DMS79 (cell line): ENCODE results near the gene IL17B.

Source experiments
- DNase-seq: peaks from one replicate; lab custom pipeline; 2025; lab: John Stamatoyannopoulos, UW

Gene IL17B

GRCh38 chr5:149357370-149358293, 21.5 kb downstream of the IL17B start, which contains the start of gene PCYOX1L:
Gene PCYOX1L (plus strand): TSS chr5:149358046. CDS start chr5:149358069, 23 bp downstream.
- DNase-seq, result peak; percentile 83

GRCh38 chr5:149356391-149356790, 22.7 kb downstream of the IL17B start:
- DNase-seq, result no peak

DNA sequence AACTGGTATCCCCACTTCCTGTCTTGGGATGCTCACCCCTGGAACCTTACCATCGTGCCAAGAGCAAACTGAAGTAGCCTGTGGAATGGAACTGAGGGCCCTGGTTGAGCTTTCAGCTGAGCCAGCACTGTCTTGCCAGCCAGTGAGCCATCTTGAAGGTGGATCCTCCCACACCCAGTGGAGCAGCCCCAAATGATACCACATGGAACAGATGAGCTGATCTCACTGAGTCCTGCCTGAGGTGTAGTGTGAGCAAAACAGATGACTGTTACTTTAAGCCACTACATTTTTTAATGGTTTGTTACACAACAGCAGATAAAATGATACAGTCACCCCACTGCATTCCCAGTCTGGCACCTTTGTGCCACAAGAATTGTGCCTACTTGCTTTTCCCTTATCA, 23.4 kb downstream of the IL17B start:
- DNase-seq, result no peak

- no peak for DNase-seq
These were observed 25.2 kb downstream of the IL17B start for GRCh38 chr5:149353911-149354310.

GRCh38 chr5:149352169-149352568, 26.9 kb downstream of the IL17B start:
- no peak for DNase-seq

DNA sequence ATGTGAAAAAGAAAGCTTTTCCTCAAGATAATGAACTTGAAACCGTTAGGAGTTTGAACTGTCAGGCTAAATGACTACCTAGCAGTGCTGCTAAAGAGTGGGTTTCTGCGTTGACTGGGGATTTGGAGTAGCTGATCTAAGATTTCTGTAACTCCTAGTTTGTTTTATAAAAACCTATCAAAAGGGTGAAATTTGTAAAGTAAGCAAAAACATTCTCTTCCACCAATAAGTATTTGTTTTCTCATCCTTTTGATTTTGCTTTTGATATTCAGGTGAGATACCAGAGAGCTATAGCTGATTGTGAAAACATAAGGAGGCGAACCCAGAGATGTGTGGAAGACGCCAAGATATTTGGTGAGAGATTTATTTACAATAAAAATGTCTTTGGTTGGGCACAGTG, 29.7 kb downstream of the IL17B start:
- DNase-seq, result no peak

- DNase-seq, result no peak
These were observed 30.6 kb downstream of the IL17B start for GRCh38 chr5:149348518-149348917.

- DNase-seq, result no peak
These were observed 33.2 kb downstream of the IL17B start for GRCh38 chr5:149345892-149346222.

DNA sequence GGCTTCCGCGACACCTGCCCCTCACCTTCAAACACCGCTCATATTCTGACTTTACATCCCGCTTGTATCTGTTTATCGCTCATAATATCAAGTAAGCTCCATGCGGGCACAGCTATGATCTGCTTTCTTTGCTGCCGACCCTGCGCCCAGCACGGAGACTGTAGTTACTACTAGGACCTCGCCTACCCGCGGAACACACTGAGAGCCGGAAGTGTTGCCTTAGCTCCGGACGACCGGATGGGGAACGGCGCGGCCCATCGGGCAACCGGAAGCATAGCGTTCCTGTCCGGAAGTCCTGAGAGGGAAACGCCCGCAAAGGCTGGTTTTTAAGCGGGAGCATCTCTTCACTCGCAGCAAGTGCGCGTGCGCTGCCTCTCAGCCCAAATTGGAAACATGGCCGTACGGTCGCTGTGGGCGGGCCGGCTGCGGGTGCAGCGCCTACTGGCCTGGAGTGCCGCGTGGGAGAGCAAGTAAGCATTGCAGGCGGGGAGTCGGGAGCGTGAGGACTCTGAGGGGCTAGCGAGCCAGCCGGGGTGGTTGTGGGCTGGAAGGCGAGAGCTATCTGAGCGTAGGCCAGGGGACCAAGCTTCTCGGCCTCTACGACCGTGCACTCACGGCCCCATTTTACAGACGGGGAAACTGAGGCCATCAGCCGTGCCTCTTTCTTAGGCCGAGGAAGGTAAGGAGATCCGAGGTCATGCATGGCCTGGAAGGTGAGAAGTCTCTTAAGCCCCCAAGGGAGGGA, 33.8 kb downstream of the IL17B start, which contains the start of gene GRPEL2:
Gene GRPEL2 (plus strand): TSS at position 353 of the 745 bp plus-strand sequence. CDS start 41 bp downstream, at position 394.
- DNase-seq, result peak; percentile 80

- no peak for DNase-seq
These were observed 34.9 kb downstream of the IL17B start for GRCh38 chr5:149344151-149344550.

GRCh38 chr5:149341876-149342275, 37.2 kb downstream of the IL17B start:
- no peak for DNase-seq

GRCh38 chr5:149340920-149341319, 38.2 kb downstream of the IL17B start:
- no peak for DNase-seq

DNA sequence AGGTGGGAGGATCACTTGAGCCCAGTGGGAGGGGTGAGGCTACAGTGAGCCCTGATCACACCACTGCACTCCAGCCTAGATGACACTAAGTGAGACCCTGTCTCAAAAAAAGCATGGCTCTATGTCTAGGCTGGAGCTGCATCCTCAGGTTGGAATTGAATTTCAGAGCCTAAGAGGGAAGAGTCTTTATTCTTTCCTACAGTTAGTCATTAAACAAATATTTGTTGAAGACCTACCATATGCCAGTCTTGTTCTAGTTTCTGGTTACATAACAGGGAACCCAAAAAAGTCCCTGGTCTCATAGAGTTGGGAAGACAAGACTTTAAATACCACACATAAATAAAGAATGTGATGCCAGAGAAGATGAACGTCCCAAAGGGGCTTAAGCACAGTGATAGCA, 40.7 kb downstream of the IL17B start:
- no peak for DNase-seq

DNA sequence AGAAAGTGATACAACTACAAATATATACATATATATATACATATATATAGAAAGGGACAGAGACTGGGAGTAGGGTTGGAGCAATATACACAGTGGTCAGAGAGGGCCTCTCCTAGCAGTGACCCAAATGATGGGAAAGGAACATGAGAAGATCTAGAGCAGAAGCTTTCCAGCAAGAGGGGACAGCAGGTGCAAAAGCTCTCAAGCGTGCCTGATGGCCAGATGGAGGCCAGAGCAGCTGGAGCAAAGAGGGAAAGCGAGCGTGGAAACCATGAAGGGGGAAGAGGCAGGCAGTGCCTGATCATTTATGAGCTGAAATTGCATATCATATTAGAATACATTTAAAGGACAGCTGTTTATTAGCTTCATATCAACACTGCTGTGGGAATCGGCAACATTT, 41.4 kb downstream of the IL17B start:
- peak; percentile 45 for DNase-seq

GRCh38 chr5:149333711-149334443, 45.2 kb downstream of the IL17B start:
- no peak for DNase-seq

DNA sequence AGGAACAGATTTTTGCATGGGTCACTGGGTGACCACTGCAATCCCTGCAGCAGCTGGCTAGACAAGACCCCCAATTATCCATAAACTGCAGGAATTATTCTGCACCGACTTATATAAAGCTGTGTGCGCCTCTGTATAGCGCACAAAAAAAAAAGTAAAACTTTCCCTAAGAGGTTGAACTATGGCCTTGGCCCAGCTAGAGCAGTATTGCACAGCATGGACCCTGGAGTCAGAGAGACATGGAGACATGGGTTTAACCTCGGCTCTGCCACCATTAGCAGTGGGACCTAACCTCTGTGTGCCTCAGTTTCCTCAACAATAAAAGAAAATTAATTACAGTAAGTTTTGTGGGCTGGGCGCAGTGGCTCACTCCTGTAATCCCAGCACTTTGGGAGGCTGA, 50.9 kb downstream of the IL17B start:
- no peak for DNase-seq

DNA sequence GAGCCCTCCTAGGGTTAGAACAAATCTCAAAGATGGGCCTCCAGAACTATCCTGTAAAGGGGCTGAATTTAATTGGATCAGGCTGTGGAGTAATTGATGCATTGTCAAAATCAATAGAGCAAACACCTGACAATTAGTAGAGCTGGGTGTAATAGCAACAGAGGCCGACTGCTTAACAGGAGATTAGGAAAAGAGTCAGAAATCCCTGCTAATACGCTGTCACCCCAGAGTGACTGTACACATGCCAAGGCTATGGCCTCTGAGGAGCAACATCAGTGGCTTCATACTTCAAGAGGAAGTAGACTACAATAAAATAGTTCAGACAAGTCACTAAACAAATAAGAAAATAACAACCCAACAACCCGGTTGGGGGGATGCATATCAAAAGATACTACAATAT, 52.5 kb downstream of the IL17B start:
- DNase-seq, result no peak

GRCh38 chr5:149325894-149326293, 53.2 kb downstream of the IL17B start:
- DNase-seq, result no peak

GRCh38 chr5:149325166-149325735, 53.8 kb downstream of the IL17B start:
- DNase-seq, result peak; percentile 18

GRCh38 chr5:149324641-149325040, 54.5 kb downstream of the IL17B start:
- DNase-seq, result no peak
